Endothelial cell of umbilical vein (primary cell): ENCODE data around the gene PRICKLE4. TPM values are rescaled to one million over a fixed set of nuclear protein-coding genes. Genes with fewer than 3 reads are reported as not detected.

Source experiments
- BruUV-seq: library from RNA; stranded (reverse); fragments of 400-500 nt; replicated peaks from 2 replicates; lab custom pipeline; 2021; lab: Mats Ljungman, UMichigan
- CTCF ChIA-PET: fragments of 300-600, 350-600 bp; sonication (Branson Sonifier 250); formaldehyde crosslinking; loops from one replicate; lab custom pipeline; 2021; ENCODE audit warnings: antibody characterized with exemption, inconsistent platforms; lab: Charles Lee
- POLR2A ChIA-PET: fragments of 300-600, 350-600 bp; sonication (Branson Sonifier 250); formaldehyde crosslinking; loops from one replicate; lab custom pipeline; 2021; ENCODE audit warnings: antibody characterized with exemption, inconsistent platforms; lab: Charles Lee
- DNase-seq: peaks from one replicate; pipeline ENCODE4 v3.0.0-alpha.2; 2011; ENCODE audit warnings: low read depth, low spot score
- FAIRE-seq: peaks from 2 replicates; lab custom pipeline; 2011; peaks lifted over from hg19 to GRCh38; lab: Jason Lieb, UNC
- H2AFZ ChIP-seq: 2 replicates; pipeline ENCODE4 v1.6.0; 2012; ENCODE audit warnings: low read depth, low read length, control low read depth, inconsistent platforms
- H3K27ac ChIP-seq: 2 replicates; pipeline ENCODE4 v1.5.1; 2011; ENCODE audit warnings: low read depth, mild to moderate bottlenecking, control low read depth, low read length, moderate library complexity; ENCODE audit not compliant: insufficient read depth
- H3K27me3 ChIP-seq, 2 experiments: 2 replicates each; pipeline versions ENCODE4 v1.6.0 to v1.6.1; 2011; ENCODE audit warnings: low read length in 2 of 2, mixed read lengths in 1 of 2; ENCODE audit not compliant: control insufficient read depth in 2 of 2, insufficient read depth in 2 of 2
- H3K36me3 ChIP-seq, 2 experiments: 2 replicates in 1 of 2; 3 replicates in 1 of 2; pipeline ENCODE4 v1.5.1; 2011; ENCODE audit warnings: low read length in 2 of 2, mild to moderate bottlenecking in 1 of 2, moderate library complexity in 1 of 2; ENCODE audit not compliant: control insufficient read depth in 2 of 2, insufficient read depth in 2 of 2; ENCODE audit errors: extremely low read depth in 1 of 2
- H3K4me1 ChIP-seq: 3 replicates; pipeline ENCODE4 v1.5.1; 2011; ENCODE audit warnings: mild to moderate bottlenecking, low read length; ENCODE audit not compliant: control insufficient read depth, insufficient read depth; ENCODE audit errors: extremely low read depth
- H3K4me2 ChIP-seq: 2 replicates; pipeline ENCODE4 v1.6.1; 2011; ENCODE audit warnings: low read length, control low read depth, mixed read lengths; ENCODE audit not compliant: insufficient read depth
- H3K4me3 ChIP-seq, 3 experiments: fragments of 200-600 bp in 1 of 3; sonication (generic), shearing (Covaris generic) in 1 of 3; replicated peaks in 1 of 3; 2 replicates each; pipeline ENCODE4 v1.5.1; 2011 to 2016; ENCODE audit warnings: control low read depth in 3 of 3, low read length in 3 of 3, mild to moderate bottlenecking in 2 of 3, inconsistent platforms in 1 of 3, low read depth in 1 of 3, moderate library complexity in 1 of 3; ENCODE audit not compliant: insufficient read depth in 1 of 3
- H3K79me2 ChIP-seq: 2 replicates; pipeline ENCODE4 v1.6.0; 2012; ENCODE audit warnings: low read length, inconsistent platforms; ENCODE audit not compliant: control insufficient read depth, insufficient read depth
- H3K9ac ChIP-seq: replicated peaks from 2 replicates; pipeline ENCODE3; 2011; ENCODE audit warnings: low read length, control low read depth; ENCODE audit not compliant: insufficient read depth; ENCODE audit errors: extremely low read depth
- H3K9me1 ChIP-seq: replicated peaks from 3 replicates; pipeline ENCODE4 v1.6.0; 2011; ENCODE audit warnings: mild to moderate bottlenecking, low read length; ENCODE audit not compliant: control insufficient read depth, insufficient read depth; ENCODE audit errors: extremely low read depth
- H3K9me3 ChIP-seq: replicated peaks from 2 replicates; pipeline ENCODE4 v1.5.1; 2012; ENCODE audit warnings: low read length, inconsistent platforms; ENCODE audit not compliant: control insufficient read depth, insufficient read depth
- H4K20me1 ChIP-seq: replicated peaks from 2 replicates; pipeline ENCODE3; 2011; ENCODE audit warnings: mild to moderate bottlenecking, low read length; ENCODE audit not compliant: control insufficient read depth, insufficient read depth; ENCODE audit errors: extremely low read depth
- EZH2 ChIP-seq: IDR thresholded peaks from 2 replicates; pipeline ENCODE4 v1.6.1; 2012; ENCODE audit warnings: borderline replicate concordance, low read depth, mild to moderate bottlenecking, moderate library complexity, low read length, inconsistent platforms; ENCODE audit not compliant: severe bottlenecking
- FOS ChIP-seq: IDR thresholded peaks from 2 replicates; pipeline ENCODE4 v1.6.1; 2011; ENCODE audit warnings: mild to moderate bottlenecking, low read length, moderate library complexity, borderline replicate concordance; ENCODE audit not compliant: insufficient read depth
- GATA2 ChIP-seq: IDR thresholded peaks from 2 replicates; pipeline ENCODE4 v1.7.0; 2011; ENCODE audit warnings: low read depth, mild to moderate bottlenecking, moderate library complexity, mixed read lengths, low read length; ENCODE audit not compliant: insufficient read length, insufficient read depth
- JUN ChIP-seq: IDR thresholded peaks from 2 replicates; pipeline ENCODE4 v1.6.1; 2011; ENCODE audit warnings: borderline replicate concordance, low read depth; ENCODE audit not compliant: insufficient read length, insufficient read depth
- MYC ChIP-seq: IDR thresholded peaks from one replicate; pipeline ENCODE4 v1.6.1; 2011; ENCODE audit warnings: mild to moderate bottlenecking, low read depth, low read length
- POLR2A ChIP-seq: IDR thresholded peaks from 2 replicates; pipeline ENCODE4 v1.6.1; 2012; ENCODE audit warnings: low read depth, mild to moderate bottlenecking, control low read depth, low read length
- POLR2AphosphoS5 ChIP-seq: IDR thresholded peaks from 2 replicates; pipeline ENCODE4 v1.6.1; 2012; ENCODE audit warnings: low read depth, mild to moderate bottlenecking, control low read depth, low read length, moderate library complexity; ENCODE audit not compliant: insufficient read depth
- dilution Hi-C: fragments of 300-500 bp; cut with MboI; formaldehyde crosslinking; loops from one replicate; pipeline ENCODE4 v1.15.0; 2019; ENCODE audit warnings: low sequenced_read_pairs; ENCODE audit not compliant: extremely low pct_ligation_motif_present
- intact Hi-C: fragments of 100-400 bp; cut with micrococcal nuclease; formaldehyde crosslinking; loops from one replicate; pipeline ENCODE4 v1.10.0; 2022
- polyA plus RNA-seq, 4 experiments: library from polyadenylated mRNA; depleted of rRNA in 3 of 4; stranded (reverse) in 3 of 4; unstranded in 1 of 4; fragments of >200 nt; gene quantifications; 2 replicates each; pipeline versions ENCODE4 v1.2.1 to v1.2.3, GENCODE V29; 2011 to 2012; ENCODE audit warnings: missing spikeins in 1 of 4
- total RNA-seq: library from RNA; stranded (reverse); gene quantifications from 2 replicates; pipeline ENCODE4 v1.2.3, GENCODE V29; 2021
- TF ChIP-seq, protein P1 (sequence below), 2 donors: IDR thresholded peaks; 1 replicate in 1 of 2; 2 replicates in 1 of 2; pipeline ENCODE4 v1.5.1; 2011; ENCODE audit warnings: low read length in 2 of 2, mild to moderate bottlenecking in 2 of 2, moderate library complexity in 2 of 2, control low read depth in 1 of 2, inconsistent platforms in 1 of 2, low read depth in 1 of 2; ENCODE audit not compliant: insufficient read depth in 1 of 2; ENCODE audit errors: extremely low read depth in 1 of 2

Gene PRICKLE4
- total and polyA plus RNA-seq, 2 donors (not counting 3 experiments of a cell fraction or from before 2014, with no cell fraction given): 1.0 to 3.3 TPM

DNA sequence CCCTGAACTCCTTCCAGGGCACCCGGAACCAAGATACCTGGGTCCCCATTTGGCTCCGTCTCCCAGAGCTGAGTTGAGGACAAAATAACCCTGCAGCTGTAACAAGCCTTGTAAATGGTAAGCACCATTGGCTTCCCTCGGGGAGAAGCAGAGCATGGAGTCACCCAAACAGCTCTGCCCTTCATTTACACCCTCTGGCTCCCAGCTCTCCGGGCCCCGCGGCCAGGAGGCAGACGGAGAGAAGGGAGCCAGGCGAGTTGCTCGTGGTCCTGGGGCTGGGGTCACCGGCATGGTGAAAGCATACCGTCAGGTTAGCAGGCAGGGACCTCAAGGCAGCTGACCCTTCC is 47.2 kb upstream of the PRICKLE4 start:
- no peak for FAIRE-seq
- ChIA-PET CTCF (interaction anchor here (1.2 to 2.5 kb wide), 8 partner anchors 12 to 131 kb away, joined by 3 to 19 read pairs (median 8); partner anchors contain the start of gene TOMM6), POLR2A (no interaction called here)
- DNase-seq: no peak
- Histone ChIP-seq H3K79me2 (no peaks in the 10 kb centered on the region), H3K9me1 (no peaks in the 10 kb centered on the region), H4K20me1 (no peaks in the 10 kb centered on the region), H3K36me3 (no peaks in the 10 kb centered on the region), H3K4me2 (peak overlapping the region; percentile 72), H3K4me1 (peaks cover 20% of the 10 kb centered on the region), H2AFZ (peak overlapping the region; percentile 91), H3K4me3 (peak overlapping the region in 1 of 3 experiments; percentile 70), H3K9ac (no peak overlapping the region), H3K27ac (no peak overlapping the region), H3K9me3 (no peaks in the 10 kb centered on the region), H3K27me3 (no peaks in the 10 kb centered on the region)
- dilution Hi-C loops: no loop called here
- no TSS peak for BruUV-seq
- intact Hi-C loops: loop anchor here (1.0 kb wide), 1 partner anchor 35 kb away; no protein-coding TSS in a partner anchor
- TF ChIP-seq FOS: no peak
- no peak for TF ChIP-seq POLR2AphosphoS5
- no peak for TF ChIP-seq JUN
- TF ChIP-seq MYC: no peak
- TF ChIP-seq GATA2: no peak
- no peak for TF ChIP-seq EZH2
- TF ChIP-seq, protein P1, sequence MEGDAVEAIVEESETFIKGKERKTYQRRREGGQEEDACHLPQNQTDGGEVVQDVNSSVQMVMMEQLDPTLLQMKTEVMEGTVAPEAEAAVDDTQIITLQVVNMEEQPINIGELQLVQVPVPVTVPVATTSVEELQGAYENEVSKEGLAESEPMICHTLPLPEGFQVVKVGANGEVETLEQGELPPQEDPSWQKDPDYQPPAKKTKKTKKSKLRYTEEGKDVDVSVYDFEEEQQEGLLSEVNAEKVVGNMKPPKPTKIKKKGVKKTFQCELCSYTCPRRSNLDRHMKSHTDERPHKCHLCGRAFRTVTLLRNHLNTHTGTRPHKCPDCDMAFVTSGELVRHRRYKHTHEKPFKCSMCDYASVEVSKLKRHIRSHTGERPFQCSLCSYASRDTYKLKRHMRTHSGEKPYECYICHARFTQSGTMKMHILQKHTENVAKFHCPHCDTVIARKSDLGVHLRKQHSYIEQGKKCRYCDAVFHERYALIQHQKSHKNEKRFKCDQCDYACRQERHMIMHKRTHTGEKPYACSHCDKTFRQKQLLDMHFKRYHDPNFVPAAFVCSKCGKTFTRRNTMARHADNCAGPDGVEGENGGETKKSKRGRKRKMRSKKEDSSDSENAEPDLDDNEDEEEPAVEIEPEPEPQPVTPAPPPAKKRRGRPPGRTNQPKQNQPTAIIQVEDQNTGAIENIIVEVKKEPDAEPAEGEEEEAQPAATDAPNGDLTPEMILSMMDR (IDR thresholded peaks at IDR 0.05; ENCODE audit: extremely low read depth in 1 of 2, insufficient read depth in 1 of 2, low read depth in 1 of 2, low read length in 2 of 2): no peak
- no peak for TF ChIP-seq POLR2A
